ENCODE measurements around the gene KIF3C. TPM values are rescaled to one million over a fixed set of nuclear protein-coding genes. Genes with fewer than 3 reads are reported as not detected.
"Not testable (repeated sequence)": the region's sequence is repeated elsewhere in the genome, so short reads cannot be mapped to it uniquely, and the experiment has no call there.

KIF3C gene
- 5.3 and 6.2 TPM in 2 replicates for total RNA-seq

- no peaks in the 10 kb centered on the region for H3K36me3 Mint-ChIP-seq (ENCODE audit: low read depth)
- H3K4me1 Mint-ChIP-seq (ENCODE audit: low read depth), result peaks cover 17% of the 10 kb centered on the region
- peak within 1 kb of the TSS; percentile 53 for H3K27ac Mint-ChIP-seq
- no peaks in the 10 kb centered on the region for H3K9me3 Mint-ChIP-seq
- DNase-seq (ENCODE audit: low spot score), result peak; percentile 73
- intact Hi-C loops (cut with micrococcal nuclease), result loop anchor here (1.0 to 2.0 kb wide), 3 partner anchors 52 to 130 kb away; partner anchors contain the start of genes ASXL2 and RAB10
- no peaks in the 10 kb centered on the region for H3K27me3 Mint-ChIP-seq (ENCODE audit: insufficient read depth)
- peak within 1 kb of the TSS; percentile 89 for H3K4me3 Mint-ChIP-seq
Measured at GRCh38 chr2:25982273-25982967, at the start of gene KIF3C. Gene KIF3C (minus strand): TSS chr2:25982497. CDS start chr2:25981917, 580 bp downstream.

- H3K27ac Mint-ChIP-seq; DNase-seq (ENCODE audit: low spot score); H3K27me3 Mint-ChIP-seq (ENCODE audit: insufficient read depth); intact Hi-C loops (cut with micrococcal nuclease); H3K4me3 Mint-ChIP-seq; H3K4me1 Mint-ChIP-seq (ENCODE audit: low read depth); H3K36me3 Mint-ChIP-seq (ENCODE audit: low read depth); H3K9me3 Mint-ChIP-seq: not testable (repeated sequence)
Measured at GRCh38 chr2:26028083-26028482, 45.8 kb upstream of the KIF3C start.

GRCh38 chr2:26025509-26025908 is 43.2 kb upstream of the KIF3C start:
- no peak overlapping the region for H3K27ac Mint-ChIP-seq
- H3K36me3 Mint-ChIP-seq (ENCODE audit: low read depth), result no peaks in the 10 kb centered on the region
- H3K27me3 Mint-ChIP-seq (ENCODE audit: insufficient read depth), result no peaks in the 10 kb centered on the region

GRCh38 chr2:26024260-26024659 is 42.0 kb upstream of the KIF3C start:
- H3K9me3 Mint-ChIP-seq, result peaks cover 6% of the 10 kb centered on the region
- DNase-seq (ENCODE audit: low spot score), result no peak
- no peak overlapping the region for H3K27ac Mint-ChIP-seq
- no peaks in the 10 kb centered on the region for H3K4me1 Mint-ChIP-seq (ENCODE audit: low read depth)
- no peaks in the 10 kb centered on the region for H3K36me3 Mint-ChIP-seq (ENCODE audit: low read depth)
- intact Hi-C loops (cut with micrococcal nuclease), result no loop called here
- H3K27me3 Mint-ChIP-seq (ENCODE audit: insufficient read depth), result no peaks in the 10 kb centered on the region
- H3K4me3 Mint-ChIP-seq, result no peak overlapping the region

More at GRCh38 chr2:26025509-26025908, 43.2 kb upstream of the KIF3C start:
- intact Hi-C loops (cut with micrococcal nuclease), result no loop called here
- Mint-ChIP-seq H3K9me3 (peaks cover 6% of the 10 kb centered on the region), H3K4me1 (ENCODE audit: low read depth) (no peaks in the 10 kb centered on the region), H3K4me3 (no peak overlapping the region)
- DNase-seq (ENCODE audit: low spot score), result no peak

GRCh38 chr2:26020231-26020640 is 37.9 kb upstream of the KIF3C start:
- peaks cover 4% of the 10 kb centered on the region for H3K27me3 Mint-ChIP-seq (ENCODE audit: insufficient read depth)
- intact Hi-C loops (cut with micrococcal nuclease), result no loop called here
- peaks cover 9% of the 10 kb centered on the region for H3K4me1 Mint-ChIP-seq (ENCODE audit: low read depth)
- H3K36me3 Mint-ChIP-seq (ENCODE audit: low read depth), result no peaks in the 10 kb centered on the region
- H3K9me3 Mint-ChIP-seq, result peaks cover 6% of the 10 kb centered on the region
- DNase-seq (ENCODE audit: low spot score), result no peak
- no peak overlapping the region for H3K27ac Mint-ChIP-seq
- no peak overlapping the region for H3K4me3 Mint-ChIP-seq

- Mint-ChIP-seq H3K36me3 (ENCODE audit: low read depth) (no peaks in the 10 kb centered on the region), H3K4me1 (ENCODE audit: low read depth) (peaks cover 9% of the 10 kb centered on the region), H3K9me3 (no peaks in the 10 kb centered on the region), H3K27ac (no peak overlapping the region), H3K27me3 (ENCODE audit: insufficient read depth) (peaks cover 4% of the 10 kb centered on the region), H3K4me3 (no peak overlapping the region)
- intact Hi-C loops (cut with micrococcal nuclease), result no loop called here
- DNase-seq (ENCODE audit: low spot score), result no peak
Measured at GRCh38 chr2:26018184-26019055, 36.1 kb upstream of the KIF3C start.

- intact Hi-C loops (cut with micrococcal nuclease), result no loop called here
- H3K36me3 Mint-ChIP-seq (ENCODE audit: low read depth), result no peaks in the 10 kb centered on the region
- peaks cover 9% of the 10 kb centered on the region for H3K4me1 Mint-ChIP-seq (ENCODE audit: low read depth)
- H3K9me3 Mint-ChIP-seq, result no peaks in the 10 kb centered on the region
- H3K27me3 Mint-ChIP-seq (ENCODE audit: insufficient read depth), result peaks cover 4% of the 10 kb centered on the region
- DNase-seq (ENCODE audit: low spot score), result no peak
- H3K4me3 Mint-ChIP-seq, result no peak overlapping the region
- no peak overlapping the region for H3K27ac Mint-ChIP-seq
Measured at GRCh38 chr2:26017464-26018183, 35.3 kb upstream of the KIF3C start.

GRCh38 chr2:26016706-26017045 is 34.4 kb upstream of the KIF3C start:
- H3K27me3 Mint-ChIP-seq (ENCODE audit: insufficient read depth); H3K4me1 Mint-ChIP-seq (ENCODE audit: low read depth); H3K27ac Mint-ChIP-seq; H3K36me3 Mint-ChIP-seq (ENCODE audit: low read depth); H3K9me3 Mint-ChIP-seq; H3K4me3 Mint-ChIP-seq; intact Hi-C loops (cut with micrococcal nuclease); DNase-seq (ENCODE audit: low spot score): not testable (repeated sequence)

GRCh38 chr2:26016012-26016705 is 33.9 kb upstream of the KIF3C start:
- Mint-ChIP-seq H3K27ac (no peak overlapping the region), H3K9me3 (no peaks in the 10 kb centered on the region), H3K36me3 (ENCODE audit: low read depth) (no peaks in the 10 kb centered on the region), H3K27me3 (ENCODE audit: insufficient read depth) (peaks cover 4% of the 10 kb centered on the region), H3K4me3 (no peak overlapping the region), H3K4me1 (ENCODE audit: low read depth) (peaks cover 9% of the 10 kb centered on the region)
- DNase-seq (ENCODE audit: low spot score), result no peak
- intact Hi-C loops (cut with micrococcal nuclease), result no loop called here

GRCh38 chr2:26013668-26014067 is 31.4 kb upstream of the KIF3C start:
- H3K4me1 Mint-ChIP-seq (ENCODE audit: low read depth), result peaks cover 18% of the 10 kb centered on the region
- no peak for DNase-seq (ENCODE audit: low spot score)
- H3K9me3 Mint-ChIP-seq, result peaks cover 4% of the 10 kb centered on the region
- peaks cover 4% of the 10 kb centered on the region for H3K27me3 Mint-ChIP-seq (ENCODE audit: insufficient read depth)
- no peaks in the 10 kb centered on the region for H3K36me3 Mint-ChIP-seq (ENCODE audit: low read depth)
- intact Hi-C loops (cut with micrococcal nuclease), result no loop called here
- H3K27ac Mint-ChIP-seq, result no peak overlapping the region
- no peak overlapping the region for H3K4me3 Mint-ChIP-seq

GRCh38 chr2:26011990-26012856 is 29.9 kb upstream of the KIF3C start:
- H3K27ac Mint-ChIP-seq, result no peak overlapping the region
- no peak overlapping the region for H3K4me3 Mint-ChIP-seq
- H3K27me3 Mint-ChIP-seq (ENCODE audit: insufficient read depth), result peaks cover 4% of the 10 kb centered on the region
- H3K36me3 Mint-ChIP-seq (ENCODE audit: low read depth), result no peaks in the 10 kb centered on the region
- DNase-seq (ENCODE audit: low spot score), result no peak
- peaks cover 4% of the 10 kb centered on the region for H3K9me3 Mint-ChIP-seq
- peaks cover 9% of the 10 kb centered on the region for H3K4me1 Mint-ChIP-seq (ENCODE audit: low read depth)
- intact Hi-C loops (cut with micrococcal nuclease), result no loop called here

- no peak overlapping the region for H3K4me3 Mint-ChIP-seq
- H3K9me3 Mint-ChIP-seq, result peaks cover 4% of the 10 kb centered on the region
- no peak overlapping the region for H3K27ac Mint-ChIP-seq
- no peak for DNase-seq (ENCODE audit: low spot score)
- H3K36me3 Mint-ChIP-seq (ENCODE audit: low read depth), result no peaks in the 10 kb centered on the region
- H3K4me1 Mint-ChIP-seq (ENCODE audit: low read depth), result peaks cover 9% of the 10 kb centered on the region
- intact Hi-C loops (cut with micrococcal nuclease), result no loop called here
- peaks cover 4% of the 10 kb centered on the region for H3K27me3 Mint-ChIP-seq (ENCODE audit: insufficient read depth)
Measured at GRCh38 chr2:26011609-26011989, 29.3 kb upstream of the KIF3C start.
